MV-4-11 (cell line): Measurements from ENCODE around the gene JRKL.
"Not testable (repeated sequence)": the region's sequence is repeated elsewhere in the genome, so short reads cannot be mapped to it uniquely, and the experiment has no call there.

Source experiments
- DNase-seq: peaks from one replicate; lab custom pipeline; 2025; lab: John Stamatoyannopoulos, UW

JRKL gene

DNA sequence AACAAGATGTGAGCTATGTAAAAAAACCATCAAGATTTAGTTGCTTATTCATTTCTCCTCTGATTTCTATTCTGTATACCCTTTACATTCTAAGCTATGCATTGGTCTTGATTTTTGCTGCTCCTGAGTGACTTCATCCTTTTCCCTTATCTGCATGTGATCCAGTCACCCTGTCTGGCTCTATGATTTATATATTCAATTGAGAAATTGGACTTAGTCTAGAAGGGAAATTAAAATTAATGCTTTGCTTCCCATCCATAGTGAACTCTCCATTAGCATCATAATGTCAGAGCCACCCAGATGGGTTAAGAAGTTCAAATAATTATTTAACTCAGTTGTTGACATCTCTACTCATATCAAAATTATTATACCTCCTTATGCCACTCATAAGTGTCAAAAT is 5.0 kb downstream of the JRKL start:
- no peak for DNase-seq

DNA sequence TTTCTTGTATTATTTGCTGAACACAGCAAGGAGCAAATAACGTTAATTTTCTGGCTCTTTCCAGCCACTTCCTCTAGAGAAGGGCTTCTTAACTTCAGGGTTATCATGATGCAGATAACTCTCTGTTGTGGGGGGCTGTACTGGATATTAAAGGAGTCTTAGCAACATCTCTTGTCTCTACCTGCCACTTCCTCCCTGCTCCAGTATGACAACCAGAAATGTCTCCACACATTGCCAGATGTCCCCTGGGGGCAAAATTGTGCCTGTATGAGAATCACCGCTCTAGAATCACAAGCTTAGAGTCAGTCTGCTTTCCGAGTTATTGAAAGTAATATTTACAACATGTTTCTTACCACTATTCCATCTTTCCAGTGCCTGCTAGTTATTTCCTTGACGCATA is 6.8 kb downstream of the JRKL start:
- DNase-seq: no peak

DNA sequence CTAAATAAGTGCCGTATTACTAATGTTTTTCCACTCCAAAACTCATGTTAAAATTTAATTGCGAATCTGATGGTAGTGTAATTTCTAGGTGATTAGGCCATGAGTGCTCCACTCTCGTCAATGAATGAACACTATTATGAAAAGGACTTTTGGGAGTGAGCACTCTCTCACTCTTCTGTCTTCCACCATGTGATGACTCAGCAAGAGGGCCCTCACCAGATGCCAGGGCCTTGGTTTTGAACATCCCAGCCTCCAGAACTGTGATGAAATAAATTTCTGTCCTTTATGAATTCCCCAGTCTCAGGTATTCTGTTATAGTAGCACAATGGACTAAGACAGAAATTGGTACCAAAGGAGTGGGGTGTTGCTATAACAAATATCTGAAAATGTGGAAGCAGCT is 8.1 kb downstream of the JRKL start:
- DNase-seq: no peak

DNA sequence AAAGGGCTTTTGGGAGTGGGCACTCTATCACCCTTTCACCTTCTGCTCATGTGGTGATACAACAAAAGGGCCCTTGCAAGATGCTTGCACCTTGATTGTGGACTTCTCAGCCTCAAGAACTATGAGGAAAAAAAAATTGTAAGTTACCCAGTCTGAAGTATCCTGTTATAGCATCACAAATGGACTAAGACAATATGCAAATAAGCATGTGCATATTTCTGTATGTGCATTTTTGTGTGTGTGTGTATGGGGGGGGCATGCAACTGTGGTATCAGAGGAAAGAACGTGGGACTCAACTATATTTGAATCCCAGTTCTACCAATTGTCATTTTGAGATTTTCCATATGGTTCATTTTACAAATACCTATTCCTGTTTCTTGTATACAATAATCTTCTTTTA is 10.9 kb downstream of the JRKL start:
- no peak for DNase-seq

DNA sequence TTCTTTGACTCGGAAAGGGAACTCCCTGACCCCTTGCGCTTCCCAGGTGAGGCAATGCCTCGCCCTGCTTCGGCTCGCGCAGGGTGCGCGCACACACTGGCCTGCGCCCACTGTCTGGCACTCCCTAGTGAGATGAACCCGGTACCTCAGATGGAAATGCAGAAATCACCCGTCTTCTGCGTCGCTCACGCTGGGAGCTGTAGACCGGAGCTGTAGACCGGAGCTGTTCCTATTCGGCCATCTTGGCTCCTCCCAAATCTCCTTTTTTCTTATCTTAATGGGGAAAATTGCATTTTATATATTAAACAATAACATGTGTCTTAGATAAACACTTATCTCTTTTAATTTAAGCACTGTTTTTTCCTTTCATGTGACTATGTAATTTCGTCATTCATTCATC is 21.6 kb downstream of the JRKL start:
- not testable (repeated sequence) for DNase-seq

DNA sequence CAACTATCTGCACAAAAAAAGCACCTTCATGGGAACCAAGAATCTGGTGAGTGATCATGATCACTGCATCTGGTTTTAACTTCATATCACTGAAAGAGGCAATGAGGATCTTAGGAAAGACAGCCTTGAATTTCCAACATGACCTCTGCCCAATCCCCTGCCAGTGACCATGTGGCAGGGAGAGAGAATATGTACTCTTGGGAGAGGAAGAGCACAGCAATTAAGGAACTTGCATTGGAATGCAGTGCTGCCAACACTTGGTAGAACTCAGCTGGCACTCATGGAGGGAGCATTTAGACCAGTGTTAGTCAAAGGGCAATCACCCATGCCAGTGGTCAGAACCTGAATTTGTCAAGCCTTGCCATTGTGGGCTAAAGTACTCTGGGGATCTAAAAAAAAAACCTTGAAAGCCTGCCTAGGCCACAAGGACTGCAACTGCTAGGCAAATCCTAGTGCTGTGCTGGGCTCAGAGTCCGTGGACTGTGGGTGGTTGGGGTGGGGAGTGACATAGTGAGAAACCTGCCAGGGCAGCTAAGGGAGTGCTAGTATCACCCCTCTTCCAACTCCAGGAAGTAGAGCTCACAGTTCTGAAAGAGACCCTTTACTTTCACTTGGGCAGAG is 23.1 kb downstream of the JRKL start:
- no peak for DNase-seq

DNA sequence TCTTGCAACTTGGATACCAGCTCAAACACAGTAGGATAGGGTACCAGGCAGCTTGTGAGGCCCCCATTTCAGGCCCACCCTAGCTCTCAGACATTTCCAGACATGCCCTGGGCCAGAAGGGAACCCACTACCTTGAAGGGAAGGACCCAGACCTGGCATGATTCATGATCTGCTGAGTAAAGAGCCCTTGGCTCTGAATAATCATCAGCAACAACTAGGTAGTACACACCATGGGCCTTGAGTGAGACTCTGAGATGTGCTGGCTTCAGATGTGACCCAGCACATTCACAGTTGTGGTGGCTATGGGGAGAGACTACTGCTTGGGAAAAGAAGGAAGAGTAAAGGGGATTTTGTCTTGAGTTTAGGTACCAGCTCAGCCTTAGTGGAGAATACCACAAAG is 23.6 kb downstream of the JRKL start:
- DNase-seq: no peak

DNA sequence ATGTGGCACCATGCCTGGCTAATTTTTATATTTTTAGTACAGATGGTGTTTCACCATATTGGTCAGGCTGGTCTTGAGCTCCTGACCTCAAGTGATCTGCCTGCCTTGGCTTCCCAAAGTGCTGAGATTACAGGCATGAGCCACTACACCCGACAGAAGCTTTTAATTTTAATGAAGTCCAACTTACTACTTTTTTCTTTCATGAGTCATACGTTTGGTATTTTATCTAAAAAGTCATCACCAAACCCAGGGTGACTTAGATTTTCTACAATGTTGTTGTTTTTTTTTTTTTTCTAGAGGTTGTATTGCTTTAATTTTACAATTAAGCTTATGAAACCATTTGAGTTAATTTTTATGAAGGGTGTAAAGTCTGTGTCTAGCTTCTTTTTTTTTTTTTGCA is 34.9 kb downstream of the JRKL start:
- no peak for DNase-seq

DNA sequence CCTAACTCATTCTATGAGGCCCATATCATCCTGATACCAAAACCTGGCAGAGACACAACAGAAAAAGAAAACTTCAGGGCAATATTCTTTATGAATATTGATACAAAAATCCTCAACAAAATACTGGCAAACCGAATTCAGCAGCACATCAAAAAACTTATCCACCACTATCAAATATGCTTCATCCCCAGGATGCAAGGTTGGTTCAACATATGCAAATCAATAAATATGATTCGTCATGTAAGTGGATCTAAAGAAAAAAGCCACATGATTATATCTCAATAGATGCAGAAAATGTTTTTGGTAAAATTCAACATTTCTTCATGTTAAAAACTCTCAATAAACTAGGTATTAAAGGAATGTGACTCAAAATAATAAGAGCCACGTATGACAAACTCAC is 40.9 kb downstream of the JRKL start:
- no peak for DNase-seq

DNA sequence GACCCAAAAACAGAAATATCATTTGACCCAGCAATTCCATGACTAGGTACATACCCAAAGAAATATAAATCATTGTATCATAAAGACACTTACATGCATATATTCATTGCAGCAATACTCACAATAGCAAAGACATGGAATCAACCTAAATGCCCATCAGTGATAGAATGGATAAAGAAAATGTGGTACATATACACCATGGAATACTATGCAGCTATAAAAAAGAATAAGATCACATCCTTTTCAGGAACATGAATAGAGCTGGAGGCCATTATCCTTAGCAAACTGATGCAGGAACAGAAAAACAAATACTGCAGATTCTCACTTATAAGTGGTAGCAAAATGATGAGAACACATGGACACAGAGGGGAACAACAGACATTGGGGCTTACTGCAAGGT is 42.8 kb downstream of the JRKL start:
- not testable (repeated sequence) for DNase-seq
